Erythroblast (primary cell): ENCODE data around the gene HSD11B2.

Experiments
- DNase-seq, 2 experiments: peaks; one replicate each; lab custom pipeline; 2025; lab: John Stamatoyannopoulos, UW
- GATA1 ChIP-seq: IDR thresholded peaks from 2 replicates; pipeline ENCODE4 v1.6.1; 2011; ENCODE audit warnings: low read depth, mild to moderate bottlenecking, control low read depth, low read length, moderate library complexity
- POLR2A ChIP-seq: IDR thresholded peaks from 2 replicates; pipeline ENCODE4 v1.6.1; 2011; ENCODE audit warnings: mild to moderate bottlenecking, low read length

The HSD11B2 gene

GRCh38 chr16:67483731-67484525 lies 53.0 kb downstream of the HSD11B2 start:
- TF ChIP-seq GATA1 (no peak), POLR2A (no peak)
- no peak for DNase-seq

GRCh38 chr16:67486805-67487204 lies 55.9 kb downstream of the HSD11B2 start:
- TF ChIP-seq GATA1 = no peak
- TF ChIP-seq POLR2A = no peak
- DNase-seq = no peak
